Measurements from ENCODE around the gene TMEM9. TPM values are rescaled to one million over a fixed set of nuclear protein-coding genes. Genes with fewer than 3 reads are reported as not detected.

TMEM9 gene
- total RNA-seq, 1 experiment from 2014 or later, result 27.1 TPM

DNA sequence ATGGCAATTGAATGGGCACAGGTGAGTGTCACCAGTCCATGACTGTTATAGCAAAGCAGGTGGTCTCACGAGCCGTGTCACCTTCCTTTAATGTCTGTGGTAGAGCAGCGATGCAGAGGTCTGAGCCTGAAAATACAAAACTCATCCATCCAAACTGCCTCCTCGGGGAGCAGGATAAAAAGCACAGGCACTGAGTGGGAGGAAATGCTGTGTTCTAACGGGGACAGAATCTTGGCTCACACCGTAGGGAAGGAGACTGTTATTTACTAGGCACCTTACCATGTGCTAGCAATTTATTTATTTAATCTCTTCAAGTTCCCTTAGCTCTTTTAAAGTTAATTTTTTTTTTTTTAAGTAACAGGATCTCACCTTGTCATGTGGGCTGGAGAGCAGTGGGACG lies 28.5 kb downstream of the TMEM9 start:
- H3K4me2 ChIP-seq (ENCODE audit: low read depth, low read length, poor library complexity, severe bottlenecking), result no peak overlapping the region
- no peaks in the 10 kb centered on the region for H3K79me2 ChIP-seq (ENCODE audit: low read length)
- no peaks in the 10 kb centered on the region for H3K9me2 ChIP-seq (replicated peaks; ENCODE audit: insufficient read depth, low read length)
- no peaks in the 10 kb centered on the region for H3K36me3 ChIP-seq (ENCODE audit: insufficient read depth, low read length)
- H3K27ac ChIP-seq (ENCODE audit: low read length), result no peak overlapping the region
- DNase-seq, result no peak
- H3K4me1 ChIP-seq (ENCODE audit: low read length), result no peaks in the 10 kb centered on the region
- no peaks in the 10 kb centered on the region for H4K20me1 ChIP-seq (ENCODE audit: insufficient read depth, low read depth, low read length)
- no peak overlapping the region for H3K4me3 ChIP-seq (ENCODE audit: low read length)
- H3K9ac ChIP-seq (ENCODE audit: low read length), result no peak overlapping the region
- no peak overlapping the region for H2AFZ ChIP-seq (ENCODE audit: low read length)
- no peaks in the 10 kb centered on the region for H3K27me3 ChIP-seq (ENCODE audit: low read length)
- no peaks in the 10 kb centered on the region for H3K9me3 ChIP-seq (ENCODE audit: low read length)

DNA sequence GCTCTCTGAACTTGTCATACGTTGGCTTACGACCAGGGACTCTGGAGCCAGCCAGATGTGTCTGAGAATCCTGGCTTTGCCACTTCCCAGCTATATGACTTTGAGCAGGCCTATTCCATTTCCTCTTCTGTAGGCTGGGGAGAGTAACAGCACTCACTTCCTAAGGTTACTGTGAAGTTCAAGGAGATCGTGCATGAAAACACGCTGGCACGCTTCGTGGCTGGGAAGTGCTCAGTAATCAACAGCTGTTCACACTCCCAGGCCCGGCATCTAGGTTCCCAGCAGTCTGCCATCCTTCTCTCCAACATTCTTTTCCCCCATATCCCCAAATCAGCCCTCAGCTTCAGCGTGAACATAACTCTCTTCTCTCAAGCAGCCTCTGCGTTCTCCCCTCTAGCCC lies 29.3 kb downstream of the TMEM9 start:
- no peak overlapping the region for H3K9ac ChIP-seq (ENCODE audit: low read length)
- H3K27me3 ChIP-seq (ENCODE audit: low read length), result no peaks in the 10 kb centered on the region
- no peaks in the 10 kb centered on the region for H3K36me3 ChIP-seq (ENCODE audit: insufficient read depth, low read length)
- no peak for DNase-seq
- no peaks in the 10 kb centered on the region for H4K20me1 ChIP-seq (ENCODE audit: insufficient read depth, low read depth, low read length)
- H3K9me2 ChIP-seq (replicated peaks; ENCODE audit: insufficient read depth, low read length), result no peaks in the 10 kb centered on the region
- H3K9me3 ChIP-seq (ENCODE audit: low read length), result no peaks in the 10 kb centered on the region
- no peak overlapping the region for H3K4me3 ChIP-seq (ENCODE audit: low read length)
- no peak overlapping the region for H2AFZ ChIP-seq (ENCODE audit: low read length)
- no peak overlapping the region for H3K27ac ChIP-seq (ENCODE audit: low read length)
- H3K4me1 ChIP-seq (ENCODE audit: low read length), result peaks cover under 1% of the 10 kb centered on the region; the same call in 1 of the 2 replicates
- no peak overlapping the region for H3K4me2 ChIP-seq (ENCODE audit: low read depth, low read length, poor library complexity, severe bottlenecking)
- H3K79me2 ChIP-seq (ENCODE audit: low read length), result no peaks in the 10 kb centered on the region

GRCh38 chr1:201123866-201124265 lies 30.4 kb downstream of the TMEM9 start:
- no peaks in the 10 kb centered on the region for H3K9me2 ChIP-seq (replicated peaks; ENCODE audit: insufficient read depth, low read length)
- H3K36me3 ChIP-seq (ENCODE audit: insufficient read depth, low read length), result no peaks in the 10 kb centered on the region
- no peaks in the 10 kb centered on the region for H3K9me3 ChIP-seq (ENCODE audit: low read length)
- DNase-seq, result no peak
- H4K20me1 ChIP-seq (ENCODE audit: insufficient read depth, low read depth, low read length), result no peaks in the 10 kb centered on the region; the same call in 1 of the 2 replicates
- no peak overlapping the region for H3K4me3 ChIP-seq (ENCODE audit: low read length)
- no peak overlapping the region for H3K27ac ChIP-seq (ENCODE audit: low read length)
- H2AFZ ChIP-seq (ENCODE audit: low read length), result no peak overlapping the region
- H3K27me3 ChIP-seq (ENCODE audit: low read length), result no peaks in the 10 kb centered on the region
- no peak overlapping the region for H3K9ac ChIP-seq (ENCODE audit: low read length)
- no peak overlapping the region for H3K4me2 ChIP-seq (ENCODE audit: low read depth, low read length, poor library complexity, severe bottlenecking)
- H3K79me2 ChIP-seq (ENCODE audit: low read length), result no peaks in the 10 kb centered on the region
- H3K4me1 ChIP-seq (ENCODE audit: low read length), result peaks cover 8% of the 10 kb centered on the region

- Histone ChIP-seq H3K4me2 (ENCODE audit: low read depth, low read length, poor library complexity, severe bottlenecking) (no peak overlapping the region), H3K27ac (ENCODE audit: low read length) (no peak overlapping the region), H4K20me1 (ENCODE audit: insufficient read depth, low read depth, low read length) (no peaks in the 10 kb centered on the region; the same call in 1 of the 2 replicates), H3K9me2 (replicated peaks; ENCODE audit: insufficient read depth, low read length) (no peaks in the 10 kb centered on the region), H3K9me3 (ENCODE audit: low read length) (no peaks in the 10 kb centered on the region), H3K9ac (ENCODE audit: low read length) (no peak overlapping the region), H3K4me3 (ENCODE audit: low read length) (no peak overlapping the region), H3K79me2 (ENCODE audit: low read length) (no peaks in the 10 kb centered on the region), H3K36me3 (ENCODE audit: insufficient read depth, low read length) (no peaks in the 10 kb centered on the region), H2AFZ (ENCODE audit: low read length) (no peak overlapping the region), H3K4me1 (ENCODE audit: low read length) (peaks cover 8% of the 10 kb centered on the region), H3K27me3 (ENCODE audit: low read length) (no peaks in the 10 kb centered on the region)
- DNase-seq, result no peak
Observed at GRCh38 chr1:201122321-201122957, 31.8 kb downstream of the TMEM9 start.

DNA sequence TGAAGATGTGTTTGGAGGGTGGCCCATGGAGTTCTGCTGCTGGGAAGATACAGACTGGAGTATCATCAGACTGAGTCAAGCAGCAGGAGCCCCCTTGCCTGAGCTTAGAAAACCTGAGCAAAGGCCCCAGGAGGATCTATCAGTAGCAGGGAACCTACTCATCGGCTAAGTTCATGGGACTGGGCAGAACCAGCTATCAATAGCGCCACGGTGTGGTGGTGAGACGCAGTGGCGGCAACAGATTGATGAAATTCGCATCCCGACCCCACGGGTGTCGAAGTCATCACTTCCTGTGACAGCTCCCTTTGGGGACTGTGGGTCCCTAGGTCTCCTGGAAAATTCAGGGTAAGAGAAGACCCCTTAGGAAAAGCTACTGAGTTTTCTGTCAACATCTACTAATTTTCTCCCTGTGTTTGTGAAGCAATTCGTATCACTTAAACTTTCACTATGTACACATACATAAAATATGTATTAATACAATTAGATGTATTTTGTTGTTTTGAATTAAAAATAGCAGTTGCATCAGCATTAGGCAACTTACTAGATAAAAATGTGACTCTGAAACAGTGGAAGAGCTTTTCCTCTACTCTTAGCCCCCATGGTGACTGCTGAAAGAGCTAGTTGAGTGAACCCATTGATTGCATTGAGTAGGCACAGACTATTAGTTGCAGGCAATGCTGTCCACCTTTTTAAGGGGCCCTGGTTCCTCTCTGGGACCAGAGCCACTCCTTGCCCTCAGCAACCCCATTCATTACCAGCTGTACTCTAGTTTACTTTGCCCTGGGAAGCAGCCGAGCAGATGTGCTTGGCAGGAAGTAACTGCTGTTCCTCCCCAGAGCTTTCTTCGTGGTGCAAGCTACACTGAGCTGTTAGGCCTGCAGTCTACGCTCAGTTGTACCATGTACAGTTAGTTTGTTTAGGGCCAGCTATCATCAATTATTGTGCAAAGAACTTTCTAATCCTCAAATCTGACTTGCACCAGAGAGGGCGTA lies 34.8 kb downstream of the TMEM9 start:
- Histone ChIP-seq H3K9me3 (ENCODE audit: low read length) (no peaks in the 10 kb centered on the region), H3K9me2 (replicated peaks; ENCODE audit: insufficient read depth, low read length) (no peaks in the 10 kb centered on the region), H2AFZ (ENCODE audit: low read length) (no peak overlapping the region), H3K4me3 (ENCODE audit: low read length) (no peak overlapping the region), H3K27me3 (ENCODE audit: low read length) (no peaks in the 10 kb centered on the region), H3K9ac (ENCODE audit: low read length) (no peak overlapping the region), H3K4me2 (ENCODE audit: low read depth, low read length, poor library complexity, severe bottlenecking) (no peak overlapping the region), H3K36me3 (ENCODE audit: insufficient read depth, low read length) (no peaks in the 10 kb centered on the region), H3K4me1 (ENCODE audit: low read length) (peaks cover 8% of the 10 kb centered on the region), H3K27ac (ENCODE audit: low read length) (no peak overlapping the region), H3K79me2 (ENCODE audit: low read length) (no peaks in the 10 kb centered on the region), H4K20me1 (ENCODE audit: insufficient read depth, low read depth, low read length) (no peaks in the 10 kb centered on the region; the same call in 1 of the 2 replicates)
- DNase-seq, result peak; percentile 83

DNA sequence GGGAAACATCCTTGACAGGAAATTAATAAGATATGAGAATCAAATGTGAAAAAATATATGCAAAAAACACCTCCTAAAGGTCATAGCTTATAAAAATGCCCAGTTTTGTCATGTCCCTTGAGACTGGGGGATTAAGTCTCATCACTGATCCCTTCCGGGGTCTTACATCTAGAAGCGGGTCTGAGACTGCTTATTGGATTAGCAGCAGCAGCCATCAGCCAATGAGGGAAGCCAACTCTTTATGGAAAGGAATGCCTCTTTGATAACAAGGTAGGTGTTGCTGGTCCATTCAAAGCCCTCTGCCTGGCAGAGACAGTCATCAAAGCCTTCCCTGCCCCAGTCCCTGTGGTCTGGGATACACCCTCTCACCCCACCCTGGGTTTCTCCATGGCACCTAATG lies 38.2 kb downstream of the TMEM9 start:
- no peak overlapping the region for H3K9ac ChIP-seq (ENCODE audit: low read length)
- no peaks in the 10 kb centered on the region for H3K36me3 ChIP-seq (ENCODE audit: insufficient read depth, low read length)
- no peaks in the 10 kb centered on the region for H3K79me2 ChIP-seq (ENCODE audit: low read length)
- H4K20me1 ChIP-seq (ENCODE audit: insufficient read depth, low read depth, low read length), result no peaks in the 10 kb centered on the region; the same call in 1 of the 2 replicates
- H3K4me3 ChIP-seq (ENCODE audit: low read length), result no peak overlapping the region
- H2AFZ ChIP-seq (ENCODE audit: low read length), result no peak overlapping the region
- H3K4me2 ChIP-seq (ENCODE audit: low read depth, low read length, poor library complexity, severe bottlenecking), result no peak overlapping the region
- no peak for DNase-seq
- H3K27ac ChIP-seq (ENCODE audit: low read length), result no peak overlapping the region
- H3K9me2 ChIP-seq (replicated peaks; ENCODE audit: insufficient read depth, low read length), result no peaks in the 10 kb centered on the region
- peaks cover 8% of the 10 kb centered on the region for H3K4me1 ChIP-seq (ENCODE audit: low read length)
- H3K27me3 ChIP-seq (ENCODE audit: low read length), result no peaks in the 10 kb centered on the region
- no peaks in the 10 kb centered on the region for H3K9me3 ChIP-seq (ENCODE audit: low read length)

DNA sequence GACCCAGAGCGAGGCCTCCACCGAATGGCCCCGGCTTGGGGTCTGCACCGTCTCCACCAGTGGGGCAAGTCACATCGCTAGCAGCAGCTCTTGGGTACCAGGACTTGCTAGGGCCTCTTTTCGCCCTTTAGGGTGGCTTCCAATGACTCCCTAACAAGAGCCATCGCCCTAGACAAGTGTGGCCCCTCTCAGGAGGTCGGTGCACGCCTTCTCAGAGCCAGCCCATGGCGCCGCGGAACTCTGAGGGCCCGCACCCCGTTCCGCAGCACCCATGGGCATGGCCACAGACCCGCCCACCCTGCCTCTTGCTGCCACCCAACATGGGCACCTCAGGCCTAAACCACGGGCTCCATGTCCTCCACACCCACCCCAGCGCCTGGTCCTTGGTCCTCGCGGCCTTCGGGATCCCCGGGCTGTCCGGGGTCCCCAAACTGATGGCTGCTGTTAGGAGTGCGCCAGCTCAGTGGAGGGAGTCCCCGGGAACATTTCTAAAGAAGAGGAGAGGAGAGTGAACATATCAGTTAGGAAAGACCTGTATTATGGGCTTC lies 38.8 kb downstream of the TMEM9 start:
- Histone ChIP-seq H2AFZ (ENCODE audit: low read length) (no peak overlapping the region), H3K4me3 (ENCODE audit: low read length) (no peak overlapping the region), H3K9me3 (ENCODE audit: low read length) (no peaks in the 10 kb centered on the region), H3K9ac (ENCODE audit: low read length) (no peak overlapping the region), H3K4me2 (ENCODE audit: low read depth, low read length, poor library complexity, severe bottlenecking) (no peak overlapping the region), H3K9me2 (replicated peaks; ENCODE audit: insufficient read depth, low read length) (no peaks in the 10 kb centered on the region), H3K27me3 (ENCODE audit: low read length) (no peaks in the 10 kb centered on the region), H4K20me1 (ENCODE audit: insufficient read depth, low read depth, low read length) (no peaks in the 10 kb centered on the region; the same call in 1 of the 2 replicates), H3K4me1 (ENCODE audit: low read length) (peaks cover 8% of the 10 kb centered on the region), H3K79me2 (ENCODE audit: low read length) (no peaks in the 10 kb centered on the region), H3K27ac (ENCODE audit: low read length) (no peak overlapping the region), H3K36me3 (ENCODE audit: insufficient read depth, low read length) (no peaks in the 10 kb centered on the region)
- no peak for DNase-seq
